ENCODE measurements around the gene LKAAEAR1. TPM values are rescaled to one million over a fixed set of nuclear protein-coding genes. Genes with fewer than 3 reads are reported as not detected.
"Not testable (repeated sequence)": the region's sequence is repeated elsewhere in the genome, so short reads cannot be mapped to it uniquely, and the experiment has no call there.

The LKAAEAR1 gene
- total RNA-seq, 2 donors from 2014 or later: not detected

DNA sequence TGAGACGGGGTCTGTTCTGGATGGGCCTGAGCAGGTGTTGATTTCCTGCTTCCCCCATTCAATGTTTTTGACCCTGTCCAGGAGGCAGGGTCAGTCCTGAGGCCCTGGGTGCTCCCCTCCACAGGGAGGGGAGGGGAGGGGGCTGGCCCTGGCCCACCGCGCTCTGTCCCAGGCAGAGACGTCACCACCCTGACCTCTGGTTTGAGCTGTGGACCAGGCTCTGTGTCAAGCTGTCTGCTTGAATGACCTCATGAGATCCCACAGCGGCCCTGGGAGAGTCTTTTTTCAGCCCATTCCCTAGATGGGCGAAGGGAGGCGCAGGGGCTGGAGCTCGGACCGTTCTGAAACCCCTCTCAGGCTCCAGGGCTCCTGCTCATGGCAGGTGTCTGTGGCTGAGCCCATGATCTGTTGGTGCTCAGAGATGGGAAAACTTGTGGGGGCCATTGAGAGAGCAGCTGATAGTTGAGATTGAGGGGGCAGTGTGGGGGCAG, 8.9 kb upstream of the LKAAEAR1 start:
- no peaks in the 10 kb centered on the region for H3K9me3 ChIP-seq
- H3K27me3 ChIP-seq: no peaks in the 10 kb centered on the region
- no peak overlapping the region for H3K4me3 ChIP-seq
- H3K4me1 ChIP-seq: no peaks in the 10 kb centered on the region
- no peak for DNase-seq (ENCODE audit: low spot score)
- TF ChIP-seq, protein P1, sequence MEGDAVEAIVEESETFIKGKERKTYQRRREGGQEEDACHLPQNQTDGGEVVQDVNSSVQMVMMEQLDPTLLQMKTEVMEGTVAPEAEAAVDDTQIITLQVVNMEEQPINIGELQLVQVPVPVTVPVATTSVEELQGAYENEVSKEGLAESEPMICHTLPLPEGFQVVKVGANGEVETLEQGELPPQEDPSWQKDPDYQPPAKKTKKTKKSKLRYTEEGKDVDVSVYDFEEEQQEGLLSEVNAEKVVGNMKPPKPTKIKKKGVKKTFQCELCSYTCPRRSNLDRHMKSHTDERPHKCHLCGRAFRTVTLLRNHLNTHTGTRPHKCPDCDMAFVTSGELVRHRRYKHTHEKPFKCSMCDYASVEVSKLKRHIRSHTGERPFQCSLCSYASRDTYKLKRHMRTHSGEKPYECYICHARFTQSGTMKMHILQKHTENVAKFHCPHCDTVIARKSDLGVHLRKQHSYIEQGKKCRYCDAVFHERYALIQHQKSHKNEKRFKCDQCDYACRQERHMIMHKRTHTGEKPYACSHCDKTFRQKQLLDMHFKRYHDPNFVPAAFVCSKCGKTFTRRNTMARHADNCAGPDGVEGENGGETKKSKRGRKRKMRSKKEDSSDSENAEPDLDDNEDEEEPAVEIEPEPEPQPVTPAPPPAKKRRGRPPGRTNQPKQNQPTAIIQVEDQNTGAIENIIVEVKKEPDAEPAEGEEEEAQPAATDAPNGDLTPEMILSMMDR (IDR thresholded peaks at IDR 0.05): no peak
- H3K36me3 ChIP-seq: no peaks in the 10 kb centered on the region
- no peak overlapping the region for H3K27ac ChIP-seq

DNA sequence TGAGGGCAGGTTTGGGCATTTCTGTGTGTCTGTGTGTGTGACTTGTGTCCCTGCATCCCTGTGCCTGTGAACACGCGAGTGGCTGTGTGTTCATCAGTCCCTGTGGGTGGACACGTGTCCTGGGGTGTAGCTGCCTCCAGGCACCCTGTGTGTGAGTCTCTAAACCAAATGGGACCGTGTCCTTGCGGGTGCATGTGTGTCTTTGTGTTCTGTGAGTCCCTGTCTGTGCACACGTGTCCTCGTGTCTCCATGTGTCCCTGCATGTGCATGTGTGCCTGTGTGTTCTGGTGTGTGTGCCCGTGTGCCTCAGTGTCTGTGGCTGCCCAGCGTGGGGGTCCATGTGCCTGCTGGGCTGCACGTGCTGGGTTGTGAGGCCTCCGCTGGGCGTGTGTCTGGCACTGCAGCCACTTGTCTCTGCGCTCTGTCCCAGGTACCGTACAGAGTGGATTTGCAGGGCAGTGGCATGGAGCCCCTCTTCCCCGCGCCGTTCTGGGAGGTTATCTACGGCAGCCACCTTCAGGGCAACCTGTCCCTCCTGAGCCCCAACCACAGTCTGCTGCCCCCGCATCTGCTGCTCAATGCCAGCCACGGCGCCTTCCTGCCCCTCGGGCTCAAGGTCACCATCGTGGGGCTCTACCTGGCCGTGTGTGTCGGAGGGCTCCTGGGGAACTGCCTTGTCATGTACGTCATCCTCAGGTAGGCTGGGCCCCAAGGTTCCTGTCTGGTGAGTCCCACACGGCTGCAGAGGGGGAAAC, 8.2 kb upstream of the LKAAEAR1 start:
- Histone ChIP-seq H3K4me3 (no peak overlapping the region), H3K27me3 (no peaks in the 10 kb centered on the region), H3K4me1 (no peaks in the 10 kb centered on the region), H3K27ac (no peak overlapping the region), H3K9me3 (no peaks in the 10 kb centered on the region), H3K36me3 (no peaks in the 10 kb centered on the region)
- TF ChIP-seq, protein P1 (IDR thresholded peaks at IDR 0.05): no peak
- no peak for DNase-seq (ENCODE audit: low spot score)

DNA sequence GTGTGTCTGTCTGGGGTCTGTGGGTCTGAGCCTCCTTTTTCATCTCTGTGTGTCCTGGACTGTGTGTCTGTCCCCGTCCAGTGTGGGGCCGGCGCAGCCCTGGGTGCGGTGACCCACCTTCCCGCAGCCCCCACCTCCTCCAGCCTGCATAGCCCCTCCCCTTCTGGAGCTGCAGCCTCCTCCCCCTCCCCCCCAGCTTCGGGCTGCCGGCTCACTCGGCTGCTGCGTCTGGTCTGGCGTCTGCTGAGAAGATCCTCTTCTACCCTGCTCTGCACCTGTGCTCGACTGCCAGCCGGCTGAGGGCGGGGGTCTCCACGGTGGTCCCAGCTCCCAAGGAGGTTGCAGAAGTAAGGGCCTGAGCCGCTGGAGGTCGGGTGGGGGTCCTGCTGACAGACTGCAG, 7.6 kb upstream of the LKAAEAR1 start:
- no peaks in the 10 kb centered on the region for H3K27me3 ChIP-seq
- TF ChIP-seq, protein P1 (IDR thresholded peaks at IDR 0.05): no peak

DNA sequence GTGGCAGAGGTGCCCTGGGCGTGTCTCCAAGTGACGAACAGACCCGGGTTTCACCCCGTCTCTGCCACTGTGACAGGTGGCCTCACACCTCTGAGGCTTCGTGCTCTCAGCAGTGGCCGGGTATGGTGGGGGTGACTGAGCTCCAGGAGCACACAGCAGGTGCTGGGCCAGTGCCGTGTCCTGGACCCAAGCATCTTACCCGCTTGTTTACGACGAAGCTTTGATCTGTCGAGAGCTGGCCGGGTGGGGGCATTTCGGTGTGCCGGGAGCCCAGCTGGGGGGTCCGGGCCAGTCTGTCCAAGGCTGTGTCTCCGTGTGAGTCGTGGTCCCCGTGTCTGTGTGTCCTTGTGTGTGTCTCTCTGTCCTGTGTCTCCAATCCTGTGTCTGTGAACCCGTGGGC, 7.1 kb upstream of the LKAAEAR1 start:
- no peak overlapping the region for H3K4me3 ChIP-seq
- TF ChIP-seq, protein P1 (IDR thresholded peaks at IDR 0.05): no peak
- no peak for DNase-seq (ENCODE audit: low spot score)
- H3K27ac ChIP-seq: no peak overlapping the region
- H3K4me1 ChIP-seq: no peaks in the 10 kb centered on the region
- no peaks in the 10 kb centered on the region for H3K27me3 ChIP-seq
- H3K9me3 ChIP-seq: no peaks in the 10 kb centered on the region
- no peaks in the 10 kb centered on the region for H3K36me3 ChIP-seq

More for the DNA sequence above, 7.6 kb upstream of the LKAAEAR1 start:
- no peak overlapping the region for H3K4me3 ChIP-seq
- no peaks in the 10 kb centered on the region for H3K4me1 ChIP-seq
- H3K9me3 ChIP-seq: no peaks in the 10 kb centered on the region
- no peak for DNase-seq (ENCODE audit: low spot score)
- H3K36me3 ChIP-seq: no peaks in the 10 kb centered on the region
- H3K27ac ChIP-seq: no peak overlapping the region

DNA sequence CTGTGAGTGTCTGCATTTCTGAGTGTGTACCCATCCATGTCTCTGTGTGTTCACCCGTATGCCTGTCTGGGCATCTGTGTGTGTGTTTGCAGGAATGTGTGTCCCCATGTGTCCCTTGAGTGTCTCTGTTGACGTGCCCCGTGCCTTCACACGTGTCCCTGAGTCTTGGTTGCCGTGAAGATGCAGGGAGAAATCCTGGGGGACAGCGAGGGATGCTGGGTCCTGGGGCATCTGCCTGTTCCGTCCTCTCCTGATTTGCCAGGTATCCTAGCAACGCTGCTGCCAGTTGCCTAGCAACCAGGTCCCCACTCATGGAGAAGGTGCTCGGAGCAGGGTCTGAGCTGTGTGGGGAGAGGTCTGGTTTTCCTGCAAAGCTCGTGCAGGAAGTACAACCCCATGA, 6.0 kb upstream of the LKAAEAR1 start:
- DNase-seq (ENCODE audit: low spot score): no peak
- Histone ChIP-seq H3K36me3 (no peaks in the 10 kb centered on the region), H3K9me3 (no peaks in the 10 kb centered on the region), H3K27ac (no peak overlapping the region), H3K4me1 (no peaks in the 10 kb centered on the region), H3K4me3 (no peak overlapping the region), H3K27me3 (no peaks in the 10 kb centered on the region)
- TF ChIP-seq, protein P1 (IDR thresholded peaks at IDR 0.05): no peak

DNA sequence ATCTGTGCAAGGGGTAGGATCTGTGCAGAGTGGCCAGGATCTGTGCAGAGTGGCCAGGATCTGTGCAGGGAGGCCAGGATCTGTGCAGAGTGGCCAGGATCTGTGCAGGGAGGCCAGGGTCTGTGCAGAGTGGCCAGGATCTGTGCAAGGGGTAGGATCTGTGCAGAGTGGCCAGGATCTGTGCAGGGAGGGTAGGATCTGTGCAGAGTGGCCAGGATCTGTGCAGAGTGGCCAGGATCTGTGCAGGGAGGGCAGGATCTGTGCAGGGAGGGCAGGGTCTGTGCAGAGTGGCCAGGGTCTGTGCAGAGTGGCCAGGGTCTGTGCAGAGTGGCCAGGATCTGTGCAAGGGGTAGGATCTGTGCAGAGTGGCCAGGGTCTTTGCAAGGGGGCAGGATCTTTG, 4.4 kb upstream of the LKAAEAR1 start:
- not testable (repeated sequence) for H3K27me3 ChIP-seq; H3K9me3 ChIP-seq; H3K4me3 ChIP-seq; H3K36me3 ChIP-seq; DNase-seq (ENCODE audit: low spot score); H3K27ac ChIP-seq
- H3K4me1 ChIP-seq: peaks cover 0 to 12% of the 10 kb centered on the region in 2 donors

DNA sequence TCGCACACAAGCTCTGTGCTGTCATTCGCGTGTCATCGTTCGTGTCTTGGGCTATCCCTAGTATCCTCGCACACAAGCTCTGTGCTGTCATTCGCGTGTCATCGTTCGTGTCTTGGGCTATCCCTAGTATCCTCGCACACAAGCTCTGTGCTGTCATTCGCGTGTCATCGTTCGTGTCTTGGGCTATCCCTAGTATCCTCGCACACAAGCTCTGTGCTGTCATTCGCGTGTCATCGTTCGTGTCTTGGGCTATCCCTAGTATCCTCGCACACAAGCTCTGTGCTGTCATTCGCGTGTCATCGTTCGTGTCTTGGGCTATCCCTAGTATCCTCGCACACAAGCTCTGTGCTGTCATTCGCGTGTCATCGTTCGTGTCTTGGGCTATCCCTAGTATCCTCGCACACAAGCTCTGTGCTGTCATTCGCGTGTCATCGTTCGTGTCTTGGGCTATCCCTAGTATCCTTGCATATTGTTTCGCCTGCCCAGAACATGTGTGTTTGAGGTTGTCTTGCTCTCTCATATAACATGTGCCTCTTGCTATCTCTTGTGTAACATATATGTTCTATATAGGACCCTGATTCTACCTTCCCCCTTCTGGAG, 3.1 kb upstream of the LKAAEAR1 start:
- H3K36me3 ChIP-seq; H3K27ac ChIP-seq; H3K4me3 ChIP-seq; DNase-seq (ENCODE audit: low spot score); H3K9me3 ChIP-seq; H3K27me3 ChIP-seq: not testable (repeated sequence)
- H3K4me1 ChIP-seq: peaks cover 0 to 23% of the 10 kb centered on the region in 2 donors
